ELR (cell line): ENCODE results near the gene PRCP.

ENCODE experiments used
- DNase-seq: peaks from one replicate; pipeline ENCODE4 v3.0.0-alpha.2; 2015; ENCODE audit warnings: low read depth

Gene PRCP

GRCh38 chr11:82782825-82783374 is 117.3 kb downstream of the PRCP start:
- no peak for DNase-seq

- no peak for DNase-seq
Measured at GRCh38 chr11:82778776-82779175, 121.5 kb downstream of the PRCP start.

DNA sequence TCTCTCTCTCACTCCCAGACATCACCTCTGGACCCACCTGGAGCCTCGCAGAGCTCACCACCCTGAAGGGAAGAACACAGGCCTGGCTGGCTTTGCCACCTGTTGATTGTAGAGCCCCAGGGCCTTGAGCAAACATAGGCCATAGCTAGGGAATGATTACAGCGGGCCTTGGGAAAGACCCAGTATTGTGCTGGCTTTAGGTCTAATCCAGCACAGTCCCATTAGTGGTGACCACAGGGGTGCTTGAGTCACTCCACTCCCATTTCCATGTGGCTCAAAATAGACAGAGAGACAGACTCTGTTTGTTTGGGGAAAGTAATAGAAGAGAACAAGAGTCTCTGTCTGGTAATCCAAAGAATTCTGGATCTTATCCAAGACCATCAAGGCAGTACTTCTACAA is 123.9 kb downstream of the PRCP start:
- DNase-seq: no peak

GRCh38 chr11:82775736-82776346 is 124.4 kb downstream of the PRCP start:
- peak; percentile 77 for DNase-seq

DNA sequence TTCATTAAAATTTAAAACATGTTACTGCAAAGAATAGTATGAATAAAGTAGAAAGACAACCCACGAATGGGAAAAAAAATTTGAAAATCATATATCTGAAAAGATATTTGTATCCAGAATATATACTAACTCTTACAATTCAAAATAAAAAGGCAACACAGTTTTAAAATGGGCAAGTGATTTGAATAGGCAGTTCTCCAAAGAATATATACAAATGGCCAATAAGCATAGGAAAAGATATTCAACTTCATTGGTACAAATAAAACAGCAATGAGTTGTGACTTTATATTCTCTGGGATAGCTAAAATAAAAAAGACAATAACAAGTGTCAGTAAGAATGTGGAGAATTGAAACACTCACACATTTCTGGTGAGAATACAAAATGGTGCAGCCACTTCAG is 125.0 kb downstream of the PRCP start:
- DNase-seq: no peak
